GM12878 (cell line): ENCODE data around the gene ATP2A1. TPM values are rescaled to one million over a fixed set of nuclear protein-coding genes. Genes with fewer than 3 reads are reported as not detected.

ENCODE experiments used
- ATAC-seq: fragments of 200-7000 bp; cut with Tn5 transposase; 3 replicates; pipeline ENCODE4 v1.9.1; 2020; ENCODE audit warnings: mild to moderate bottlenecking, moderate library complexity
- BruUV-seq: library from RNA; stranded (reverse); fragments of 400-500 nt; replicated peaks from 2 replicates; lab custom pipeline; 2021; lab: Mats Ljungman, UMichigan
- CTCF ChIA-PET: fragments of 300-600 bp; sonication (Branson Sonifier 250); formaldehyde crosslinking; extraction: SDS; loops from one replicate; lab custom pipeline; 2021; ENCODE audit warnings: inconsistent platforms; lab: Yijun Ruan, JAX
- POLR2A ChIA-PET: fragments of 350-600 bp; formaldehyde crosslinking; extraction: SDS; loops from one replicate; lab custom pipeline; 2021; ENCODE audit warnings: inconsistent platforms; lab: Charles Lee
- RAD21 ChIA-PET: fragments of 300-600 bp; sonication (Branson Sonifier 250); formaldehyde crosslinking; loops from one replicate; lab custom pipeline; 2023; ENCODE audit warnings: antibody characterized with exemption; ENCODE audit not compliant: unreplicated experiment; lab: Charles Lee
- SMC1A ChIA-PET: fragments of 300-600 bp; sonication (Branson Sonifier 250); formaldehyde crosslinking; loops from one replicate; lab custom pipeline; 2023; ENCODE audit not compliant: unreplicated experiment, uncharacterized antibody; lab: Charles Lee
- DNase-seq: peaks from one replicate; pipeline ENCODE4 v3.0.0-alpha.2; 2011; ENCODE audit warnings: low read depth, low spot score
- FAIRE-seq: peaks from 3 replicates; lab custom pipeline; 2011; peaks lifted over from hg19 to GRCh38; lab: Jason Lieb, UNC
- H2AFZ ChIP-seq: 2 replicates; pipeline ENCODE4 v1.6.0; 2011; ENCODE audit warnings: low read depth, low read length, control low read depth; ENCODE audit not compliant: control insufficient read depth
- H3K27ac ChIP-seq: 2 replicates; pipeline ENCODE4 v1.5.1; 2011; ENCODE audit warnings: control low read depth; ENCODE audit not compliant: control insufficient read depth, insufficient read depth
- H3K27me3 ChIP-seq, 2 experiments: replicated peaks in 1 of 2; 2 replicates each; pipeline versions ENCODE4 v1.6.0 to v1.6.1; 2011; ENCODE audit warnings: low read length in 1 of 2; ENCODE audit not compliant: control insufficient read depth in 2 of 2, insufficient read depth in 2 of 2
- H3K36me3 ChIP-seq, 2 experiments: 2 replicates each; pipeline ENCODE4 v1.5.1; 2011; ENCODE audit warnings: low read length in 1 of 2; ENCODE audit not compliant: control insufficient read depth in 2 of 2, insufficient read depth in 2 of 2
- H3K4me1 ChIP-seq: 2 replicates; pipeline ENCODE4 v1.6.1; 2011; ENCODE audit warnings: mild to moderate bottlenecking, low read length, moderate library complexity, mixed read lengths; ENCODE audit not compliant: control insufficient read depth, insufficient read depth
- H3K4me2 ChIP-seq: 2 replicates; pipeline ENCODE4 v1.6.0; 2011; ENCODE audit warnings: control low read depth; ENCODE audit not compliant: control insufficient read depth, insufficient read depth
- H3K4me3 ChIP-seq: fragments of 200-600 bp; sonication (generic); 2 replicates; pipeline ENCODE4 v1.5.1; 2016
- H3K79me2 ChIP-seq: 2 replicates; pipeline ENCODE4 v1.6.0; 2011; ENCODE audit warnings: low read length; ENCODE audit not compliant: control insufficient read depth, insufficient read depth
- H3K9ac ChIP-seq: 2 replicates; pipeline ENCODE4 v1.8.0; 2011; ENCODE audit warnings: low read length, control low read depth, mixed read lengths; ENCODE audit not compliant: control insufficient read depth, insufficient read depth
- H3K9me3 ChIP-seq: replicated peaks from 3 replicates; pipeline ENCODE4 v1.5.1; 2011; ENCODE audit warnings: mild to moderate bottlenecking, low read length; ENCODE audit not compliant: control insufficient read depth, insufficient read depth
- H4K20me1 ChIP-seq: 2 replicates; pipeline ENCODE4 v1.6.0; 2011; ENCODE audit not compliant: control insufficient read depth, insufficient read depth
- BACH1 ChIP-seq: fragments of 450-650 bp; IDR thresholded peaks from 2 replicates; pipeline ENCODE4 v1.6.1; 2017; ENCODE audit warnings: mild to moderate bottlenecking, borderline replicate concordance
- EZH2 ChIP-seq: IDR thresholded peaks from 2 replicates; pipeline ENCODE4 v1.6.1; 2012; ENCODE audit warnings: low read depth, mild to moderate bottlenecking, control low read depth, inconsistent platforms, low read length, borderline replicate concordance; ENCODE audit not compliant: control insufficient read depth
- IKZF1 ChIP-seq: fragments of 450-650 bp; conservative IDR thresholded peaks from 2 replicates; pipeline ENCODE4 v1.6.1; 2017; ENCODE audit warnings: antibody characterized with exemption, mild to moderate bottlenecking
- NFYB ChIP-seq: IDR thresholded peaks from 2 replicates; pipeline ENCODE4 v1.6.1; 2011; ENCODE audit warnings: low read depth, mild to moderate bottlenecking, low read length, improper control_type of control experiment, moderate library complexity; ENCODE audit not compliant: insufficient read depth
- RFX5 ChIP-seq: IDR thresholded peaks from 2 replicates; pipeline ENCODE4 v1.6.1; 2011; ENCODE audit warnings: low read depth, low read length, improper control_type of control experiment
- SIN3A ChIP-seq: IDR thresholded peaks from 2 replicates; pipeline ENCODE4 v1.6.1; 2012; ENCODE audit warnings: low read depth, low read length, improper control_type of control experiment
- TBL1XR1 ChIP-seq: IDR thresholded peaks from 2 replicates; pipeline ENCODE4 v1.6.1; 2012; ENCODE audit warnings: low read depth, low read length, improper control_type of control experiment
- ZNF384 ChIP-seq: IDR thresholded peaks from 2 replicates; pipeline ENCODE4 v1.6.1; 2012; ENCODE audit warnings: low read depth, mild to moderate bottlenecking, low read length, improper control_type of control experiment, borderline replicate concordance
- WGBS: methylation state at CpG from one replicate; pipeline ENCODE4 v1.1.6; 2016; ENCODE audit warnings: low lambda C conversion rate; ENCODE audit not compliant: insufficient replicate concordance, insufficient coverage; ENCODE audit errors: missing lambda C conversion rate; 5-methylcytosine and 5-hydroxymethylcytosine counted together
- in situ Hi-C: fragments of 300-500 bp; cut with MboI; formaldehyde crosslinking; loops from 9 replicates; pipeline ENCODE4 v1.14.3; 2018; ENCODE audit warnings: mixed read lengths
- intact Hi-C: fragments of 100-400 bp; cut with micrococcal nuclease; formaldehyde crosslinking; loops from one replicate; pipeline ENCODE4 v1.14.2; 2022; ENCODE audit not compliant: unreplicated experiment
- polyA plus RNA-seq, 11 experiments: library from polyadenylated mRNA; depleted of rRNA in 4 of 11; unstranded in 6 of 11; stranded (reverse) in 5 of 11; fragments of >200 nt; fragmentation: Nextera tagmentation in 4 of 11; fragmentation: Illumina TruSeq in 1 of 11; extraction: Ambion mirVana in 4 of 11; extraction: Trizol in 1 of 11; gene quantifications; 1 replicate in 1 of 11; 2 replicates in 10 of 11; pipeline versions ENCODE4 v1.2.1 to v1.2.3, GENCODE V29; 2011 to 2016; ENCODE audit warnings: inconsistent platforms in 2 of 11, missing spikeins in 2 of 11, low read depth in 1 of 11
- total RNA-seq, 4 experiments: library from RNA; depleted of rRNA in 3 of 4; stranded (reverse); fragments of >200 nt in 3 of 4; fragmentation: Illumina TruSeq in 1 of 4; extraction: Trizol in 1 of 4; gene quantifications; 2 replicates each; pipeline versions ENCODE4 v1.2.1 to v1.2.3, GENCODE V29; 2013 to 2021
- TF ChIP-seq, protein P1 (sequence below): fragments of 450-650 bp; IDR thresholded peaks from 2 replicates; pipeline ENCODE4 v1.6.1; 2016; ENCODE audit warnings: mild to moderate bottlenecking
- TF ChIP-seq, protein P2 (sequence below): fragments of 450-650 bp; IDR thresholded peaks from 2 replicates; pipeline ENCODE4 v1.6.1; 2016; ENCODE audit warnings: mild to moderate bottlenecking
- TF ChIP-seq, protein P3 (sequence below): fragments of 450-650 bp; IDR thresholded peaks from 2 replicates; pipeline ENCODE4 v1.6.1; 2018; ENCODE audit warnings: borderline replicate concordance, mild to moderate bottlenecking; ENCODE audit not compliant: partially characterized antibody
- TF ChIP-seq, protein P4 (sequence below): IDR thresholded peaks from 2 replicates; pipeline ENCODE4 v1.6.1; 2012; ENCODE audit warnings: mild to moderate bottlenecking, low read depth, low read length

The ATP2A1 gene
- total and polyA plus RNA-seq, 10 of the 15 experiments (the other 5 are each of a cell fraction or from before 2014, with no cell fraction given): 0.13 to 1.7 (median 0.88) TPM

DNA sequence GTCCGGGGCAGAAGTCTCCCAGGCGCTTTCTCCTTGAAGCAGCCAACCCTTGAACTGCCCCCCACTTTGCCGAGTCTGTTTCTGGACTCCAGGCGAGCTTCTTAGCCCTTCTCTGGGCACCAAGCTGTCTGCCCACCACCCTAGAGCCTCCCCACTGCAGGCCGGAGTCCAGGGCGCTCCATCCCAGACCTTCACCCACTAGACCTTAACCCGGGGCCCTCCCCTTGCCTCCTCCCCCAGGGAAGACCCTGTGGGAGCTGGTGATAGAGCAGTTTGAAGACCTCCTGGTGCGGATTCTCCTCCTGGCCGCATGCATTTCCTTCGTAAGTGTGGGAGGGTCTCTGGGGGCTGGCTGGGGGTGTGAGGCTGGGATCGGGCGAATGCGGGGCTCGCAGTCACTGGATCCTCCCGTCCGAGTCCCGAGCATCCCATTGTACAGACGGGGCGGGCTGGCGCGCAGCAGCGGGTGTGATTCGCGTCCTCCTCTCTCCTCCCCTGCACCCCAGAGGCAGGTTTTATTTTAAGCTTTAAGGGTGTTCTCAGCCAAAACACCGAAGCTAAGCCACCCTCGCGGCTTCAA lies 1.1 kb downstream of the ATP2A1 start:
- H3K36me3 ChIP-seq: 0 out of 4 replicates have a peak, but pooled peaks cover 0 to under 1% of the 10 kb centered on the region in 2 experiments
- ChIA-PET CTCF (interaction anchor here (0.6 to 2.4 kb wide), 8 partner anchors 12 to 1070 kb away, joined by 3 to 14 read pairs (median 6); partner anchors contain the start of genes CD19 and SH2B1), SMC1A (interaction anchor here (0.7 to 2.3 kb wide), 6 partner anchors 10 to 65 kb away, joined by 3 to 26 read pairs (median 5); no protein-coding TSS in a partner anchor), RAD21 (interaction anchor here (1.1 to 2.7 kb wide), 5 partner anchors 33 to 65 kb away, joined by 3 to 13 read pairs (median 5); partner anchors contain the start of genes CD19 and TUFM), POLR2A (interaction anchor here (0.5 to 1.8 kb wide), 10 partner anchors 10 to 66 kb away, joined by 3 to 8 read pairs (median 4); partner anchors contain the start of genes CD19 and TUFM)
- 1% methylated on average over 27 of the region's 27 CpGs for WGBS
- BruUV-seq: TSS peak; percentile 87
- H3K27ac ChIP-seq: peak overlapping the region; percentile 20; the same call in 1 of the 2 replicates
- peak overlapping the region; percentile 77 for H3K9ac ChIP-seq
- H3K4me2 ChIP-seq: peak overlapping the region; percentile 98
- in situ Hi-C loops: no loop called here
- H3K79me2 ChIP-seq: no peaks in the 10 kb centered on the region
- FAIRE-seq (no peak), ATAC-seq (peak; percentile 63), DNase-seq (no peak)
- H3K4me3 ChIP-seq: peak overlapping the region; percentile 95
- H2AFZ ChIP-seq: peak overlapping the region; percentile 85
- H4K20me1 ChIP-seq: no peaks in the 10 kb centered on the region
- H3K27me3 ChIP-seq: no peaks in the 10 kb centered on the region
- no peaks in the 10 kb centered on the region for H3K9me3 ChIP-seq
- H3K4me1 ChIP-seq: peaks cover 13% of the 10 kb centered on the region
- intact Hi-C loops: loop anchor here (2.0 to 5.0 kb wide), 2 partner anchors 33 to 53 kb away; partner anchors contain the start of genes CD19 and TUFM
- TF ChIP-seq, protein P1, sequence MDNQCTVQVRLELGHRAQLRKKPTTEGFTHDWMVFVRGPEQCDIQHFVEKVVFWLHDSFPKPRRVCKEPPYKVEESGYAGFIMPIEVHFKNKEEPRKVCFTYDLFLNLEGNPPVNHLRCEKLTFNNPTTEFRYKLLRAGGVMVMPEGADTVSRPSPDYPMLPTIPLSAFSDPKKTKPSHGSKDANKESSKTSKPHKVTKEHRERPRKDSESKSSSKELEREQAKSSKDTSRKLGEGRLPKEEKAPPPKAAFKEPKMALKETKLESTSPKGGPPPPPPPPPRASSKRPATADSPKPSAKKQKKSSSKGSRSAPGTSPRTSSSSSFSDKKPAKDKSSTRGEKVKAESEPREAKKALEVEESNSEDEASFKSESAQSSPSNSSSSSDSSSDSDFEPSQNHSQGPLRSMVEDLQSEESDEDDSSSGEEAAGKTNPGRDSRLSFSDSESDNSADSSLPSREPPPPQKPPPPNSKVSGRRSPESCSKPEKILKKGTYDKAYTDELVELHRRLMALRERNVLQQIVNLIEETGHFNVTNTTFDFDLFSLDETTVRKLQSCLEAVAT: no peak
- TF ChIP-seq, protein P2, sequence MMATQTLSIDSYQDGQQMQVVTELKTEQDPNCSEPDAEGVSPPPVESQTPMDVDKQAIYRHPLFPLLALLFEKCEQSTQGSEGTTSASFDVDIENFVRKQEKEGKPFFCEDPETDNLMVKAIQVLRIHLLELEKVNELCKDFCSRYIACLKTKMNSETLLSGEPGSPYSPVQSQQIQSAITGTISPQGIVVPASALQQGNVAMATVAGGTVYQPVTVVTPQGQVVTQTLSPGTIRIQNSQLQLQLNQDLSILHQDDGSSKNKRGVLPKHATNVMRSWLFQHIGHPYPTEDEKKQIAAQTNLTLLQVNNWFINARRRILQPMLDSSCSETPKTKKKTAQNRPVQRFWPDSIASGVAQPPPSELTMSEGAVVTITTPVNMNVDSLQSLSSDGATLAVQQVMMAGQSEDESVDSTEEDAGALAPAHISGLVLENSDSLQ: no peak
- peak; percentile 65 for TF ChIP-seq IKZF1
- no peak for TF ChIP-seq ZNF384
- TF ChIP-seq RFX5: no peak
- no peak for TF ChIP-seq NFYB
- TF ChIP-seq, protein P3, sequence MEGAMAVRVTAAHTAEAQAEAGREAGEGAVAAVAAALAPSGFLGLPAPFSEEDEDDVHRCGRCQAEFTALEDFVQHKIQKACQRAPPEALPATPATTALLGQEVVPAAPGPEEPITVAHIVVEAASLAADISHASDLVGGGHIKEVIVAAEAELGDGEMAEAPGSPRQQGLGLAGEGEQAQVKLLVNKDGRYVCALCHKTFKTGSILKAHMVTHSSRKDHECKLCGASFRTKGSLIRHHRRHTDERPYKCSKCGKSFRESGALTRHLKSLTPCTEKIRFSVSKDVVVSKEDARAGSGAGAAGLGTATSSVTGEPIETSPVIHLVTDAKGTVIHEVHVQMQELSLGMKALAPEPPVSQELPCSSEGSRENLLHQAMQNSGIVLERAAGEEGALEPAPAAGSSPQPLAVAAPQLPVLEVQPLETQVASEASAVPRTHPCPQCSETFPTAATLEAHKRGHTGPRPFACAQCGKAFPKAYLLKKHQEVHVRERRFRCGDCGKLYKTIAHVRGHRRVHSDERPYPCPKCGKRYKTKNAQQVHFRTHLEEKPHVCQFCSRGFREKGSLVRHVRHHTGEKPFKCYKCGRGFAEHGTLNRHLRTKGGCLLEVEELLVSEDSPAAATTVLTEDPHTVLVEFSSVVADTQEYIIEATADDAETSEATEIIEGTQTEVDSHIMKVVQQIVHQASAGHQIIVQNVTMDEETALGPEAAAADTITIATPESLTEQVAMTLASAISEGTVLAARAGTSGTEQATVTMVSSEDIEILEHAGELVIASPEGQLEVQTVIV: no peak
- TF ChIP-seq EZH2: no peak
- TF ChIP-seq SIN3A: peak; percentile 38; the same call in 1 of the 2 replicates
- TF ChIP-seq, protein P4, sequence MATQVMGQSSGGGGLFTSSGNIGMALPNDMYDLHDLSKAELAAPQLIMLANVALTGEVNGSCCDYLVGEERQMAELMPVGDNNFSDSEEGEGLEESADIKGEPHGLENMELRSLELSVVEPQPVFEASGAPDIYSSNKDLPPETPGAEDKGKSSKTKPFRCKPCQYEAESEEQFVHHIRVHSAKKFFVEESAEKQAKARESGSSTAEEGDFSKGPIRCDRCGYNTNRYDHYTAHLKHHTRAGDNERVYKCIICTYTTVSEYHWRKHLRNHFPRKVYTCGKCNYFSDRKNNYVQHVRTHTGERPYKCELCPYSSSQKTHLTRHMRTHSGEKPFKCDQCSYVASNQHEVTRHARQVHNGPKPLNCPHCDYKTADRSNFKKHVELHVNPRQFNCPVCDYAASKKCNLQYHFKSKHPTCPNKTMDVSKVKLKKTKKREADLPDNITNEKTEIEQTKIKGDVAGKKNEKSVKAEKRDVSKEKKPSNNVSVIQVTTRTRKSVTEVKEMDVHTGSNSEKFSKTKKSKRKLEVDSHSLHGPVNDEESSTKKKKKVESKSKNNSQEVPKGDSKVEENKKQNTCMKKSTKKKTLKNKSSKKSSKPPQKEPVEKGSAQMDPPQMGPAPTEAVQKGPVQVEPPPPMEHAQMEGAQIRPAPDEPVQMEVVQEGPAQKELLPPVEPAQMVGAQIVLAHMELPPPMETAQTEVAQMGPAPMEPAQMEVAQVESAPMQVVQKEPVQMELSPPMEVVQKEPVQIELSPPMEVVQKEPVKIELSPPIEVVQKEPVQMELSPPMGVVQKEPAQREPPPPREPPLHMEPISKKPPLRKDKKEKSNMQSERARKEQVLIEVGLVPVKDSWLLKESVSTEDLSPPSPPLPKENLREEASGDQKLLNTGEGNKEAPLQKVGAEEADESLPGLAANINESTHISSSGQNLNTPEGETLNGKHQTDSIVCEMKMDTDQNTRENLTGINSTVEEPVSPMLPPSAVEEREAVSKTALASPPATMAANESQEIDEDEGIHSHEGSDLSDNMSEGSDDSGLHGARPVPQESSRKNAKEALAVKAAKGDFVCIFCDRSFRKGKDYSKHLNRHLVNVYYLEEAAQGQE: no peak
- TF ChIP-seq BACH1: 0 out of 2 replicates have a peak, but pooled peaks have one; percentile 38
- TF ChIP-seq TBL1XR1: 0 out of 2 replicates have a peak, but pooled peaks have one; percentile 27
